NCI-H774 (cell line): ENCODE results near the gene ZRANB1.

Experiments used
- DNase-seq: peaks from one replicate; lab custom pipeline; 2025; lab: John Stamatoyannopoulos, UW

The ZRANB1 gene

GRCh38 chr10:124921261-124921660, 20.7 kb upstream of the ZRANB1 start:
- DNase-seq: no peak

- no peak for DNase-seq
These were observed 18.2 kb upstream of the ZRANB1 start for GRCh38 chr10:124923684-124924083.

GRCh38 chr10:124926548-124926947, 15.4 kb upstream of the ZRANB1 start:
- no peak for DNase-seq

- DNase-seq: no peak
These were observed 13.8 kb upstream of the ZRANB1 start for GRCh38 chr10:124928087-124928486.

GRCh38 chr10:124928545-124928944, 13.4 kb upstream of the ZRANB1 start:
- no peak for DNase-seq

- no peak for DNase-seq
These were observed 6.0 kb upstream of the ZRANB1 start for GRCh38 chr10:124935946-124936345.

GRCh38 chr10:124936813-124937212, 5.1 kb upstream of the ZRANB1 start:
- no peak for DNase-seq

GRCh38 chr10:124939290-124939689, 2.6 kb upstream of the ZRANB1 start:
- no peak for DNase-seq

- no peak for DNase-seq
These were observed 620 bp downstream of the ZRANB1 start for GRCh38 chr10:124942317-124943169.

GRCh38 chr10:124943301-124944092, 1.6 kb downstream of the ZRANB1 start:
- DNase-seq: no peak

GRCh38 chr10:124944982-124945381, 3.1 kb downstream of the ZRANB1 start:
- DNase-seq: no peak

- DNase-seq: no peak
These were observed 5.0 kb downstream of the ZRANB1 start for GRCh38 chr10:124946945-124947344.

GRCh38 chr10:124949543-124949942, 7.6 kb downstream of the ZRANB1 start:
- DNase-seq: no peak

GRCh38 chr10:124952123-124952522, 10.2 kb downstream of the ZRANB1 start:
- no peak for DNase-seq

- no peak for DNase-seq
These were observed 11.5 kb downstream of the ZRANB1 start for GRCh38 chr10:124953421-124953820.

- no peak for DNase-seq
These were observed 13.3 kb downstream of the ZRANB1 start for GRCh38 chr10:124955243-124955642.

GRCh38 chr10:124955868-124956267, 13.9 kb downstream of the ZRANB1 start:
- DNase-seq: no peak

GRCh38 chr10:124956764-124957163, 14.8 kb downstream of the ZRANB1 start:
- no peak for DNase-seq

GRCh38 chr10:124957404-124957947, 15.6 kb downstream of the ZRANB1 start:
- DNase-seq: no peak

GRCh38 chr10:124959564-124959963, 17.6 kb downstream of the ZRANB1 start:
- DNase-seq: no peak

- no peak for DNase-seq
These were observed 19.3 kb downstream of the ZRANB1 start for GRCh38 chr10:124961248-124961570.

GRCh38 chr10:124962421-124962820, 20.5 kb downstream of the ZRANB1 start:
- DNase-seq: no peak
